NCI-H446 treated with DMSO at 0.1 percent for 48 hours (cell line): ENCODE data around the gene TEKT3.
A peak's percentile ranks its signal among the peaks of the same experiment; 100 is the strongest.

Source experiments
- DNase-seq: peaks from one replicate; lab custom pipeline; 2025; lab: John Stamatoyannopoulos, UW

The TEKT3 gene

GRCh38 chr17:15266325-15267125, 74.9 kb downstream of the TEKT3 start:
- no peak for DNase-seq

- no peak for DNase-seq
These were observed 76.3 kb downstream of the TEKT3 start, which contains the start of gene PMP22 for GRCh38 chr17:15265131-15265530. Gene PMP22, minus strand, starts transcription at chr17:15265326. Its CDS starts 4,599 bp downstream, at chr17:15260727.

DNA sequence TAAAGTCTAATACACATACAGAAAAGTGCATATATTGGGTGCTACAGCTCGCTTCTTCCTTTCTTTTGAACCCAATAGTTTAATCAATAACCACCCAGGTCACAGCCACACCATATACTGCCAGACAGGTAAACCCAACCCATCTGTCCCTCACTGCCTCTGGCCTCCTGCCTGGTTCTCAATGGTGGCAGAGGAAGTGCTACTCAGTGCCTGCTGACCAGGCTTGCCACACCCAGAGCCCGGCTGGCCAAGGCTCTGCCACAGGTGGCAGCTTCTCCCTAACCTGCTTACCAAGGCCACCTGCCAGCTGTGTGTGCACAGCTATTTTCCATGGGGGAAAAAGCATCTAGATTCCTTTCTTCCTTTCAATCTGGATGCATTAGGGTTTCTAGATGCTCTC, 76.9 kb downstream of the TEKT3 start:
- no peak for DNase-seq

- no peak for DNase-seq
These were observed 77.7 kb downstream of the TEKT3 start for GRCh38 chr17:15263680-15264079.

GRCh38 chr17:15263206-15263579, 78.2 kb downstream of the TEKT3 start:
- DNase-seq, result no peak

GRCh38 chr17:15262291-15263205, 78.8 kb downstream of the TEKT3 start:
- DNase-seq, result no peak

DNA sequence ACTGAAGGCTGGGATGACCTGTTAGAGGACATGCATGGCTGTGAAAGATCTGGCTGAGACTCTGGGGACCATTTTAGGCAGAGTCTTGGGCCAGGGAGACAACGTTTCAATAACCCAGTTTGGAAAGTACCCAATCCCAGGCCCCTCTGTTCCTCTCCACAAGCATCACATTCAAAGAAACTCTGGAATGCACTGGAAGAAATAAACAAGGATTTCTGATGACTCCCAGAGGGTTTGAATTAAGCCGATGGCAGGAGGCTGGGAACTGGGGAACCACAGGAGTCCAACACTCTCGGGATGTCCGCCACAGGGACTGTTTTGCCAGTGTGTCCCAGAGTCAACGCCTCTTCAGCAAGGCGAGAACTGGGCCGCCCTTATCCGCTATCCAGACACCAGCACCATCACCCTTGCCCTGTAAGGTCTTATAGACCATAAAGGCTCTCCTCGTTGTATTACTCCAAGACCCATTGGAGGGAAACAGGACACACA, 79.6 kb downstream of the TEKT3 start:
- no peak for DNase-seq

GRCh38 chr17:15261258-15261801, 80.1 kb downstream of the TEKT3 start:
- no peak for DNase-seq

DNA sequence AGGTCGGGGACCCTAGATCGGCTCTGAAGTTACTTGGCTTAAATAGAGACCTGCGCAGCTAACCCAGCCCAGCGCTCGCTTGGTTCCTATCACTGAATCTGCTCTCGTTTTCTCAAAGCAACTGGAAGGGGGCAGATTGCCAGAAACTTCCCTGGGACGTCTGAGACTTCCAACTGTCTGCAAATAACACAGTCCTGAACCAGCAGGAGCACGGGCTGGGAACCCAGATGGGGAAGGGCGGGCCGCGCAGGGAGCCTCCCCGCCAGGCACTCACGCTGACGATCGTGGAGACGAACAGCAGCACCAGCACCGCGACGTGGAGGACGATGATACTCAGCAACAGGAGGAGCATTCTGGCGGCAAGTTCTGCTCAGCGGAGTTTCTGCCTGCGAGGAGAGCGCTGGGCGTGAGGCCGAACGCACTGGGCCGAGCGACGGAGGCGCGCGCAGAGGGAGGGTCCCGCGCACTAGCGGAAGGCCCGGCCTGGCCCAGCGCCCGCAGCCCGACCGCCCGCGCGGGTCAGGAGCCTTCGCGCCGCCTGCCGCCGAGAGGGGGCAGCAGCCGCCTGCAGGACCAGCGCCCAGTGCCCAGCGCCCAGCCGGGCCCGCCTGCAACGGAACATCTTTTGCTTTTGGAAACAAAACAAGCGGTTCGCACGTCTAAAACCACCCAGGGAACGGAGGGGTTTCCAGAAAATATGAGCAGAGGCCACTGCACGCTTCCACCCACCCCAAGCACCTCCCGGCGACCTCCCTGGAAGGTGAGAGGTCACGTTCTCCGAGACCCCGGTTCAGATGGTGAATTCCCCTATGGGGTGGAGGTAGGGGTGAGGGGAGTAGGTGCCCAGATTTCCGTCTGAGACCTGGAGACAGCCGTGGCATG, 80.8 kb downstream of the TEKT3 start:
- no peak for DNase-seq

- no peak for DNase-seq
These were observed 83.4 kb downstream of the TEKT3 start for GRCh38 chr17:15257796-15258512.

DNA sequence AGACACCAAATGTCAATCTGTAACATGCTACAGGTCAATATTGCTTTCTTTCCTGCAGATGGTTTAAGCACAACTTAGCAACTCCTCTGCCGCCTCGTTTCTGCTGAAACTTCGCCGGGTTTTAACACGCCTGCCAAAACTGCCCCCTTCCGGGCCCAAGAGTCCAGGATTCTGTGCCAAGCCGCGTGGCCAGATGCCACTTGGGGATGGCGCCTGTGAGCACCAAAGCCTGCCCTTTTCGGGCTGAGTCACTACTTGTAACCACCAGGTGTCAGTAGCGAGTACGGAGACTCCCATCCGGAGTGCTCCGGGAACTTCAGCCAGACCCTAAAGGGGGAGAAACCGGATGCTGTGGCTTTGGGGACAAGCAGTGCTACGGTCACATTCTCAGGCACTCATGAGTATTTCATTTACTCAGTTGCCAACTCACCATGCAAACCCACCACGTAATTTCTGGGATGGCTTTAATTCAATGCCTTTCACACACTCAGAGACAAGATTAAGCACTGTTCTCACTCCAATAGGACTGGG, 84.1 kb downstream of the TEKT3 start:
- DNase-seq, result peak; percentile 26

DNA sequence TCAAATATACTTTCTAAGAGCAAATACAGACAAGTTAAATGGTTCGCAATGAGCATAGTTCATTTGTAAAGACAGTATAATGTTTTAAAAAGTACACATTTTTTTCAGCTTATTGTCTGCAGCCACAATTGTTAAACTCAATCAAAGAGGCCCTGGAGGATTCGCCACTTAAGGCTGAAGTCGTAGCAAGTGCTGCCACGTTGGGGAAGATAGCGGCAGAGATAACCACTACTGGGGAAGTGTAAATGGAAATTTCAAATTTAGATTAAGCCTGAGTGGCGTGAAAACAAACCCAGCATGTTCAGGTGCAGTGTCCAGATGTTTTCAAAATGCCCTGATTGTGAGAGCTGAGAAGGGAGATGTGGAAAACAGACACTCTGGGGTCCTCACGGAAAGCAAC, 84.7 kb downstream of the TEKT3 start:
- DNase-seq, result no peak

DNA sequence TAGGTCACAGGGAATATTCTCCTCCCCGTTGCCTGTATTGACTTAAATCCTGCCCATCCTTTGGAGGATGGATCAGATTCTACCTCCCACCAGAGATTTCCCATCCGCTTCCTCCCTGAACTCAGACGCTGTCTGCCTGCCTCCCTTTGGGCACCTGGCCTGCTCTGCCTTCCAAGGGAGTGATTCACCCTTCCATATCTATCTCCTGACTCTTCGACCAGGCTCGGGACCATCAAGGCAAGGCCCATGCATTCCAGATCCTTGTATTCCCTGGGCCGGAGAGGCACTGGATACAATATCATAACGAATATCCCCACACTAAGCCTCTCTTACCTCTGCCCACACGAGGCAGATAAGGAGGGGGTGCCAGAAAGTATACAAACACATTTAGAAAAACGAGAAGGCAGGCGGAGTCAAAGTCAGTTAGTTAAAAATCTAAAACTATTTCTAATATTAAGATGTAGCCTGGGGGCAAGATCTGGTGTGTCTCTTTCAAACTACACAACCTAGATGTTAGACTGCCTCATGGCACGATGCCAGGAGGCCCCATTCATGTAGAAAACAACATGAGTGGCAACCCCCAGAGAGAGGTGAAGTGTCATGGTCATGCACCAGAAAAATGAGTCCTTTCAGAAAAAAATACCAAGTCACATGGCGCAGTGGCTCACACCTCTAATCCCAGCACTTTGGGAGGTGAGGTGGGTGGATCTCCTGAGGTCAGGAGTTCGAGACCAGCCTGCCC, 85.5 kb downstream of the TEKT3 start:
- DNase-seq, result no peak
